Activated gamma-delta T cell treated with Interleukin-2 at 50 U/mL for 16 hours (primary cell): ENCODE measurements around the gene TXNDC11.

ENCODE experiments used
- DNase-seq: peaks from one replicate; pipeline ENCODE4 v3.0.0-alpha.2; 2020

Gene TXNDC11

GRCh38 chr16:11748404-11749254 is 6.0 kb upstream of the TXNDC11 start:
- no peak for DNase-seq

DNA sequence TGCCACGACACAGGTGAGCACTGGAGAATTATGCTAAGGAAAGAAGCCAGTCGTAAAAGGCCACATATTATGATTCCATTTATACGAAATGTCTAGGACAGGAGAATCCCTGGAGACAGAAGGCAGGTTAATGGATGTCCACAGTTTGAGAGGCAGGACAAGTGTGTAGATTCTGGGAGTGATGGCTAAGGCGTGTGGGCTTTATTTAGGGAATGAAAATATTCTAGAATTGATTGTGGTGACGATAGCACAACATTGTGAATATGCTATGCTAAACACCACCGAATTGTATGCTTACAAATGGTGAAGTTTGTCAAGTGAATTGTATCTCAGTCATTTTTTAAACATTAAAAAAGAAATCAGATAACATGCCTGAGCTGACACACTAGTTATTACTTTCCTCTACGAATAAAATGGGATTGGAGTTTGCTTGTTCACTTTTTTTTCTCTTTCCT is 5.3 kb upstream of the TXNDC11 start:
- no peak for DNase-seq

DNA sequence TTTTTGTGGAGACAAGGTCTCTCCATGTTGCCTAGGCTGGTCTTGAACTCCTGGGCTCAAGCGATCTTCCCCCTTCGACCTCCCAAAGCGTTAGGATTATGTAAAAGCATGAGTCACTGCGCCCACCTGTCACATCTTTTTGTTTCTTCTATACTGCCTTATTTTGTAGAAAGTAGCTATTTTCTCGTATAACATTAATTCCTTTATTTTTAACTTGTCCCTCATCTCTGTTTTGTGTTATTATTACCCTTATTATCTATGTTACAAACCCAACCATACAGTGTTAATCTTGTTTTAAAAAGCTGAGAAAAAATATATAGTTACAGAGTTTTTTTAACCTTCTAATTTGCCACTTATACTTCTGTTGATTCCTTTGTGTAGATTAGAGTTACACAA is 1.4 kb upstream of the TXNDC11 start:
- no peak for DNase-seq

GRCh38 chr16:11743308-11744074 is 834 bp upstream of the TXNDC11 start:
- DNase-seq = peak; percentile 7

GRCh38 chr16:11742093-11742535 is 543 bp downstream of the TXNDC11 start:
- DNase-seq = peak; percentile 36

- DNase-seq = no peak
Measured at GRCh38 chr16:11740567-11740966, 2.1 kb downstream of the TXNDC11 start.

DNA sequence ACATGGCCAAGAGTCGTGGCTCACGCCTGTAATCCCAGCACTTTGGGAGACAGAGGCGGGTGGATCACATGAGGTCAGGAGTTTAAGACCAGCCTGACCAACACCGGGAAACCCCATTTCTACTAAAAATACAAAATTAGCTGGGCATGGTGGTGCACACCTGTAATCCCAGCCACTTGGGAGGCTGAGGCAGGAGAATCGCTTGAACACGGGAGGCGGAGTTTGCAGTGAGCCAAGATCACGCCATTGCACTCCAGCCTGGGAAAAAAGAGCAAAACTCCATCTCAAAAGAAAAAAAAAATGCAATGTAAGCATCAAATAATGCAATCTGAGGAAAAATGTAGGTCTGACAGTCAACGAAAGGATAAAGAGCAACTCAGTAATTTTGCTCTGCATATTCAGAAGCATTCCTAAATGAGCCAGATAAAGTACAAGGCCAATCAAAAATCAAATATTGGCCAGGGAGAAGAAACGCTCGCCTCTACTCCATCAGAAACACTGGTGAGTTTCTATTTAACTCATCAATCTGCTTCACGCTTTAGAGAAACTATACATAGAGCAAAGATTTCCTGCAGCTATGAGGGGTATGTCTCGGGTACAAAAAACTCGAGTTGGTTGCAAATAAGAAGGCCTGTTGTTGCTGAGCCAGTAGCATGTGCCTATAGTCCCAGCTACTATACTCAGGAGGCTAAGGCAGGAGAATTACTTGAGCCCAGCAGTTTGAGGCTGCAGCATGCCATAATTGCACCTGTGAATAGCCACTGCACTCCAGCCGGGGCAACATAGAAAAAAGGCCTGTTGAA is 3.7 kb downstream of the TXNDC11 start:
- DNase-seq = no peak

DNA sequence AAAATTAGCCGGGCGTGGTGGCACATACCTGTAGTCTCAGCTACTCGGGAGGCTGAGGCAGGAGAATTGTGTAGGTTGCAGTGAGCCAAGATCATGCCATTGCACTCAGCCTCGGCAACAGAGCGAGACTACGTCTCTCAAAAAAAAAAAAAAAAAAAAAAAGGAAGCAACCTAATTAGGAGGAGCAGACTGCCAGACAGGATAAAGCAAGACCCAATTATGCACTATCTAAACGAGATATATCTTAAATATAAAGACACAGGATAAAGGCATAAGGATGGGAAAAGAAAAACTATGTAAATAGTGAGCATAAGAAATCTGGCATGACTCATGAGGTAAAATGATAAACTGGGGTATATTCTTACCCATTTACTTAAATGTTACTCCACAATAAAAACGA is 4.9 kb downstream of the TXNDC11 start:
- DNase-seq = no peak

- no peak for DNase-seq
Measured at GRCh38 chr16:11736903-11737302, 5.8 kb downstream of the TXNDC11 start.

GRCh38 chr16:11735787-11736186 is 6.9 kb downstream of the TXNDC11 start:
- DNase-seq = no peak

DNA sequence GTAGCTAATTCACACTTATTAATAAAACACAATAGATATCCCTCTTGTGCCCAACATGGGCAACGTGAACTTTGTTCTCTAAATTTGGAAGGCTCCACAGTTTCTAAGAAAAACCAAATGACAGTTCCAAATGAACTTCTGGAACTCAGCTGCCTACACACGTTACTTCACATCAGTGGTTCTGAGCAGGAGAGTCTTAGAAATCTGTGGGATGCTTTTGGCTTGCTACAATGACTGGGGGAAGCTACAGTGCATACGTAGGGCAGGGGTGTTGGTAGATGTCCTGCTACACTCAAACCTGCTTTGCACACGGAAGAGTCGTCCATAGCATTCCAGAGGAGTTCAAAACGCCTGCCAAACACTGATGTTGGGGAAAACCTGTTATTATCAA is 8.0 kb downstream of the TXNDC11 start:
- no peak for DNase-seq

DNA sequence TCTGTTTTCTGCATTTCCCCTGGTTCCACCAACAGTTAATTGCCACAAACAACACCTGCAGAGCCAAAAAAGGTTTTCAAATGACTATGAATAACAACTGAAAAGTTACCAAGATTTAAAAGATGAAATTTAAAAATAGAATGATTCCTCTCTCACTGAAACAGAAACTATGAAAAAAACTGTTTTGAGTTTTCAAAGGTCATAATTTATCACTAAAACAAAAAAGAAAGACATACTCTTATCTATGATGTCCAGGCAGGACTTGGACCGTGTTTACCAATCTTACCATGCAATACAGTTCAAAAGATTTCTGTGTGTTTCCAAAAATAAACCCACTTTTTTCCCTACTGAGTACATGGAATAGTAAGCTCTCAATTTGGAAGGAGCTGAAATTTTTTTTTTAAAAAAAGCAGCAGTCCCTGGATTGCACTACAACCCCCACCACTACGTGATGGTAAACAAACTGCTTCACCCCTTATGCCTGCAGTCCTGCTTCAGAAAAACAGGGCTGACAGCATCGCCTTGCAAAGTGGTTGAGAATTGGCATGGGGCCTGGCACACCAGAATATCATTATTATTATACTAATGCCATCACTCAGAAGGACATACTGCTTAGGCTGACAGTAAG is 8.5 kb downstream of the TXNDC11 start:
- DNase-seq = no peak

DNA sequence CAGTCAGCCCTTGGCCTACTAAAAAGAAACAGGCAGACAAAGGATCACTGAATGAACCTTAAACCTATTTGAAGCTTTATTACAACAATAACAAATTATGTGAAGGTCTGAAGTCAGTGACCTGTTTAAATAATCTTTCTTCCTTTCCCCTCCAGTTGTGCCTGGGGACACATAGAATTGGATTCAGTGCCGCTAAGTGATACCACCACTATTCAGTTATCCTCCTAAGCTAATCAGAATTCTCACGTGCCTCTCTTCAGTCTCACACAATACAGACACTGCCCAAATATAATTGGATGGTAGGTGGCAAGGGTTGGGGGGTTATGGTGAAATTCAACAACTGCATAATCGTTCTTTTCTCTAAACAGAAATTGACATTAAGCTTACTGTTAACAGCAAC is 11.4 kb downstream of the TXNDC11 start:
- DNase-seq = no peak

- no peak for DNase-seq
Measured at GRCh38 chr16:11729787-11730186, 12.9 kb downstream of the TXNDC11 start.

- DNase-seq = no peak
Measured at GRCh38 chr16:11727796-11728543, 14.7 kb downstream of the TXNDC11 start.

GRCh38 chr16:11726008-11726407 is 16.6 kb downstream of the TXNDC11 start:
- DNase-seq = no peak

GRCh38 chr16:11725457-11725856 is 17.2 kb downstream of the TXNDC11 start:
- no peak for DNase-seq

DNA sequence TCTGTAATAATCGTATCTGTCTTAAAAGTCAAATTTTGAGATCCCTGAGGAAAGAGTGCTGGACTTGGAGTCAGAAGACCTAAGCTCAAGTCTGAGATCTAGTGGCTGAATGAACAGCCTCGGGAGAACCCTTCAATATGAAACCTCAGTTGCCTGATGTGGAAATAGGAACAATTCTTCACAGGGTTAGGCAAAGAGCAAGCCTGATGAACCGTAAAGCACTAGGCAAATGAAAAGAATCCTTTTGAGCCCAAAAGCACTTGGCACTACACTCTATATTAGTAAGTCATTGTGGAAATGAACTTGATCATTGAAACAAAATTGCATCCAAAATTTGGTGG is 20.2 kb downstream of the TXNDC11 start:
- DNase-seq = no peak

GRCh38 chr16:11721781-11722467 is 20.7 kb downstream of the TXNDC11 start:
- DNase-seq = no peak

DNA sequence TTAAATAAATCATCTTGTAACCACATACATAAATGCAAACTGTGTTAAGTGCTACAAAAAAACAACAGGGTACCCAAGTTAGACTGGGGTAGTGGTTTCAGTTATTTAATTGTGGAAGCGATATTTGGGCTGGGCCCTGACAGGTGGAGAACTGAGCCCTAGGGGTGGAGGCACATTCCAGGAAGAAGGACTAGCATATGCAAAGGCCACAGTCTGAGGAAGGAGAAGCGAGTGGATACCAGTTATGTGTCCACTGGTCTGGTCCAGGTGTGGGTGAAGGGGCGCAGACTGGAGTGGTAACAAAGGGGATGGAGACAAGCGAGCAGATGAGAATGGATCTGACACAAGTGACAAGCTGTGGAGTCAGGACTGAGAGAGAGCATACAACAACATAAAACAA is 22.9 kb downstream of the TXNDC11 start:
- DNase-seq = no peak

DNA sequence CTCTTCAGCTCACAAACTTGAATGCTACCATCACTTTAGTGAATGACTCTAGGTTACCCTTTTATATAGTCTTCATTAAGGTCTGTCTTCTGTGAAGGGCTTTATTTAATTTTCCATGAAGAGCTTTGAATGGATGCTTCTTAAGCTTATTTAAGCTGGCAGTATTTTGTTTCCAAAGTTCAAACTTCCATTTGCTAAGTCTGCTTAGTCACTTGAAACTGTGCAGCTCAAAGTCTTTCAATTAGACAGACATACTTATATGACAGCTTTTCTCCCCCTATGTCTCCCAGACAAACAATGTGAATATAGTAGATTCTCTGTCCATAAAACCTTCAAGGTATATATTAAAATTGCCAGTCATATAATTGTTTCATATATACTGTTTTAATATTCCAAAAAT is 23.5 kb downstream of the TXNDC11 start:
- DNase-seq = no peak

GRCh38 chr16:11717811-11718210 is 24.8 kb downstream of the TXNDC11 start:
- DNase-seq = no peak
